NCI-H2196 (cell line): Measurements from ENCODE around the gene EDDM3A.
"Not testable (repeated sequence)": the region's sequence is repeated elsewhere in the genome, so short reads cannot be mapped to it uniquely, and the experiment has no call there.

Source experiments
- DNase-seq: peaks from one replicate; lab custom pipeline; 2025; ENCODE audit not compliant: unreplicated experiment; lab: John Stamatoyannopoulos, UW

The EDDM3A gene, protein sequence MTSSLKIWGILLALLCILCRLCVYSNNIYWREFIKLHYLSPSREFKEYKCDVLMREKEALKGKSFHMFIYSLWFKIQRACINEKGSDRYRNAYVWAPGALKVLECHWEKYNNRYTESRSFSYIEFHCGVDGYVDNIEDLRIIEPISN

GRCh38 chr14:20745571-20746358 is at the start of gene EDDM3A:
TSS of gene EDDM3A (plus strand) at chr14:20745887. CDS start at chr14:20747581, 1,694 bp downstream.
- DNase-seq = no peak

- DNase-seq = no peak
These were observed 48.9 kb upstream of the EDDM3A start for GRCh38 chr14:20696764-20697163.

- DNase-seq = peak; percentile 50
These were observed 48.2 kb upstream of the EDDM3A start for GRCh38 chr14:20697273-20698017.

GRCh38 chr14:20698018-20698329 is 47.7 kb upstream of the EDDM3A start:
- no peak for DNase-seq

- no peak for DNase-seq
These were observed 46.8 kb upstream of the EDDM3A start for GRCh38 chr14:20698934-20699333.

DNA sequence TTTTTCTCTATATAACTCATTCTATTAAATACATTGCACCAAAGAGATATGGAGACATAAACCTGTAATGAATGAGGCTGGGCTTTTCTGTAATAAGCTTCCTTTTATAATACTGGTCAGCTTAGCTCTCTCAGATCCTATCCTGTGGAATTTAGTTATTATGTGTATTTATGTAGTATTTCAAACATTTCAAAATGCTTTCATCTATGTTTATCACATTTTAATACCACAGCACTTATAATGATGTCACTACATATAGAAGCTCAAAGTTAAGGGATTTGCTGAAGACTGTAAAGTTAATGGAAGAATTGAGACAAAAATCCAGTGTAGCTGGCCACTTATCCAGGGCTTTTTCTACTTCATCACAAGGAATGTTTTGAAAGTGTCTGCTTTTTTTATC is 45.8 kb upstream of the EDDM3A start:
- DNase-seq = no peak

DNA sequence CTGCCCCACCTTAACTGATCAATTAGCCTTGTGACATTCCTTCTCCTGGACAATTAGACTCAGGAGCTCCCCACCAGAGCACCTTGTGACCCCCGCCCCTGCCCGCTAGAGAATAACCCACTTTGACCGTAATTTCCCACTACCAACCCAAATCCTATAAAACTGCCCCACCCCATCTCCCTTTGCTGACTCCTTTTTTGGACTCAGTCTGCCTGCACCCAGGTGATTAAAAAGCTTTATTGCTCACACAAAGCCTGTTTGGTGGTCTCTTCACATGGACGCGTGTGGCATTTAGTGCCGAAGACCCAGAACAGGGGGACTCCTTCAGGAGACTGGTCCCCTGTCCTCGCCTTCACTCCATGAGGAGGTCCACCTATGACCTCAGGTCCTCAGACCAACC is 44.7 kb upstream of the EDDM3A start:
- DNase-seq = not testable (repeated sequence)

GRCh38 chr14:20706657-20707355 is 38.9 kb upstream of the EDDM3A start:
- DNase-seq = no peak

- no peak for DNase-seq
These were observed 38.1 kb upstream of the EDDM3A start for GRCh38 chr14:20707622-20708021.

DNA sequence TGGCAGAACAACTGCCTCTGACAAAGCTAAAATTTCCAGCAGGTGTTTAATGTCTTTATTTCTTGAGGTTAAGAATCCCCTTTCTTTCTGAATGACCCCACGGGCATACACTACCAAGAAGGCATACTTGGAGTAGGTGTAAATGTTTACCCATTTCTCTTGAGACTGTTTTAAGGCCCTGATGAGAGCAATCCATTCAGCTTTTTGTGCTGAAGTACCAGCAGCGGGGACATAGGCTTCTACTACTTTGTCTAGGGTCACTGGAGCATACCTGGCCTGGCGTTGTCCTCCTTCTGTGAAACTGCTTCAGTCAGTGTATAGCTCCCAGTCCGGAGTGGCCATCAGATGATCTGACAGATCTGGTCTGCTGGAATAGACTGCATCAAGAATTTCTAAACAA is 34.4 kb upstream of the EDDM3A start:
- DNase-seq = no peak

- no peak for DNase-seq
These were observed 34.0 kb upstream of the EDDM3A start for GRCh38 chr14:20711685-20712084.

DNA sequence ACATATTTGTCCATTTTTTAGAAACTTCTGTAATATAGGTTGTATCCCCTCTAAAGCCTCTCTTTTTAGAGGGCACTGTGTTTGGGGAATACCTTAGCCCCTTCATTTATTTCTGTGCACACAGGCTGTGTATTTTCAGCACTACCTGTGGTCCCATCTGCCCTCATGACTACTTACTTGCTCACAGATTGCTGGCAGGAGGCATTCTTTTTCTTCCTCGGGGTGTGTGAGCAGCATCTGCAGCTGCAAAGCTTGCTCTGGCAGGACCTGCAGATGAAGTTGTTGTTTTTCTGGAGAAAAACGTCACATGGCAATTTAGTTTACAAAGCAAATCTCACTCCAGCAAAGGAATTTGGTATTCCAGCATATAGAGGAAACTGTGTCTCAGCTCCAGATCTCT is 32.8 kb upstream of the EDDM3A start:
- no peak for DNase-seq

- DNase-seq = no peak
These were observed 31.0 kb upstream of the EDDM3A start for GRCh38 chr14:20714593-20715250.

DNA sequence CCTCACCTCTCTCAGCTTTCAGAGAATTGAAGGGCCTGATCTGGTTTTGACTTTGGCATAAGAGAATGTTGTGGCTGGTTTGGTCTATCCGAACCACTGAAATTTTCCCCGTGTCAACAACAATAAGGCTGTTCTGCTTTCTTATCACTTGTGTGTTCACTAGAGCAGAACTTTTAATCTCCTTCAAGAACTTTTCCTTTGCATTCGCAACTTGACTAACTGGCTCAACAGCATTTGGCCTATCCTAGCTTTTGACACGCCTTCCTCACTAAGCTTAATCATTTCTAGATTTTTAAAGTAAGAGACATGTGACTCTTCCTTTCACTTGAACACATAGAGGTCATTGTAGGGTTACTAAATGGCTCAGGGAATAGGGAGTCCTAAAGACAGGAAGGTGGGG is 25.9 kb upstream of the EDDM3A start:
- DNase-seq = no peak

GRCh38 chr14:20720741-20721140 is 24.9 kb upstream of the EDDM3A start:
- DNase-seq = no peak

GRCh38 chr14:20722016-20722415 is 23.7 kb upstream of the EDDM3A start:
- no peak for DNase-seq

GRCh38 chr14:20723488-20723887 is 22.2 kb upstream of the EDDM3A start:
- DNase-seq = no peak

DNA sequence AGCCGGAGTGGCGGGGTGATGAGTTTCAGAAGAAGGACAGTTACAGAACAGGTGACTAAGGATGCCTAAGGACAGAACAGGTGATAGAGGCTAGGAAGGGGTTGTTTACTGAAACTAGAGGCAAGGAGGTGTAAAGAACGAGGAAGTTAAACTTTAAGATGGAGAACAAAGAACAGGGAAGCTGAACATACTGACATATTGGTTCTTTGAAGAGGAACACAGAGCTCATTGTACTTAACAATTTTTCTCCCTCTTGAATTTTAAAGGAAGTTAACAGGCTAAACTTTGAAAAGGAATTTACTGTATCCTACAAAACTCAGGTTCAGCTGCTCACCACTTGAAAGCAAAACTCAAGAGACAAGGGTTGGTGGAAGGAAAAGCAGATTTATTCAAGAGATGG is 19.6 kb upstream of the EDDM3A start:
- DNase-seq = not testable (repeated sequence)

DNA sequence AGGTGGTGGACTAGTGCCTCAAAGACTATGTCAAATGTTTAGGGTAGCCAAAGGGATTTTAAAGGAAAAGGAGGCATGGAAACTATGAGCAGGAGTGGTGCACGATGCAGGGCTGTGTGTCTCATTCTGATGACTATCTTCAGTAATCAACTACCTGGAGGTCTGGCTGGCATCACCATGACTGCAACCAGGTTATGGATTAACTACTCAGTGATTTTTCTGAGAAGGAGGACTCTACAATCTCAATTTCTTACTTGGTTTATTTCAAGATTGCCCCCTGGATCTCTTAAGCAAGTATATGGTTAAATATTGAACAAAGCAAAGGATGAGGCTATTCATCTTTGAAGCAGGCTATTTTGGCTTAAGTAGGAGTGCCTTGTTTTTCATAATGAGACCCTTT is 19.2 kb upstream of the EDDM3A start:
- no peak for DNase-seq

DNA sequence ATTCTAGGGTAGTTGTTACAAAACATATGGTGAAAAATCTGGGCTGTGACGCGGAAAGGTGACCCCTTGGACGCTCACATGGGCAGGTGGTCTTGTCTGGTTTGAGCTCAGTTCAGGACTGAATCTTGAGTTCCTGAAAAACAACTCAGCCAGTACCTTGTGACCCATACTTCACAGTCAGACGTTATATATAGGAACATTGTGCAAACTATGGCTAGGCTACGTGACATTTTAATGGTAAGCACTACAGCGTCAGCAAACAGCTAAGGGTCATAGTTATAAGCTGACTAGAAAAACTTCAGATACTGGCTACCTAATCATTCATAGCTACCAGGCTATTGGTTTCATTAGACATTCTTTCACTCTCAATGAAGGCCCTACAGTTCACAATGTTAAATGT is 14.8 kb upstream of the EDDM3A start:
- DNase-seq = no peak

GRCh38 chr14:20732477-20732876 is 13.2 kb upstream of the EDDM3A start:
- no peak for DNase-seq
